Activated CD8-positive, alpha-beta memory T cell treated with anti-CD3 and anti-CD28 coated beads, Interleukin-2, amount 50 U/mL, for 24 hours (primary cell): Measurements from ENCODE around the gene DBT.
"Not testable (repeated sequence)": the region's sequence is repeated elsewhere in the genome, so short reads cannot be mapped to it uniquely, and the experiment has no call there.

Source experiments
- DNase-seq: peaks from one replicate; pipeline ENCODE4 v3.0.0-alpha.2; 2020; ENCODE audit errors: extremely low read depth

The DBT gene

DNA sequence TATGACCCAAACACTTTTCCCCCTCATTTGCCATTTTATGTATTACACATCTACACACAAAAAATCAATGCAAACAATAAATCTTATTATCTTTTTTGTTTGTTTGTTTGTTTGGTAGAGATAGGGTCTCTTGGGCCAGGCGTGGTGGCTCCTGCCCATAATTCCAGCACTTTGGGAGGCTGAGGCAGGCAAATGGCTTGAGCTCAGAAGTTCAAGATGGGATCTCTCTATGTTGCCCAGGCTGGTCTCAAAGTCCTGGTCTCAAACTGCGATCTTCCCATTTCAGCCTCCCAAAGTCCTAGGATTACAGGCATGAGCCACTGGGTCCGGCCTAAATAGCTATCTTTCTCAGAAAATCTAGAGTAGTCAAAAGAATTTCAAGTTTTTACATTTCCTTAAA, 1.2 kb upstream of the DBT start:
- no peak for DNase-seq

DNA sequence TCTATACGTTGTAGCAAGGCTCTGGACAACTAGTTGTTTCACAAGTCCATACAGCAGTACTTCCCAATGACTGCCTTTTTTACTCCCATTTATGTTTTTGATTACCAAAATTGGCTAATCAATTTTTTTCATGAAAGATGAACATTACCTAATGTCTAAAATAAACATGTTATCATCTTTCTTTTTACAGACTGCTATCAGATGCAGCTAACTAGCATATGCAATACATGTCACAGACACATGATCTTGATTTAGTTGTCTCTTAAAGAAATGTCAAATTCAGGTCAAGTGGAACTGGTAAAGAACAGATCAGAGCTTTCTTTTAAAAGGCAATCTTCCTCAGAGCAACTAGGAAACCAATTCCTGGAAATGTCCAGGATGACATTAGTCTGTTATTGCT, 630 bp upstream of the DBT start:
- DNase-seq, result no peak

DNA sequence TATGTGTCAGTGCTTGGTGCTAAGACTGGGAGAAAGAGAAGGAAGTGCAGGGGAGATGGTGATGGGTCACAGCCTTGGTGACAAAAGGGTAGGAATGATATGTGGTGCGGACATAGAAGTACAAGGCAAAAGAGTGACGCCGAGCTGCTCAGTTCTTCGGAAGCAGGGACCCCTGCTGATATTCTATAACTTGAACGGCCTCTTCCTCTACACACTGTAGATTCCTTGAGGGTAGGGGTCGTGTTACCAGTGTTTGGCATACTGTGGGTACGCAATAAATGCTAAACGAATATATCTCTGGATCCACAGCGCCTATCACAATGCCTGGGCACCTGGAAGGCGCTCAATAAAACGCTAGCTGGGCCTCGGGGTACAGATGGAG, 488 bp downstream of the DBT start:
- no peak for DNase-seq

DNA sequence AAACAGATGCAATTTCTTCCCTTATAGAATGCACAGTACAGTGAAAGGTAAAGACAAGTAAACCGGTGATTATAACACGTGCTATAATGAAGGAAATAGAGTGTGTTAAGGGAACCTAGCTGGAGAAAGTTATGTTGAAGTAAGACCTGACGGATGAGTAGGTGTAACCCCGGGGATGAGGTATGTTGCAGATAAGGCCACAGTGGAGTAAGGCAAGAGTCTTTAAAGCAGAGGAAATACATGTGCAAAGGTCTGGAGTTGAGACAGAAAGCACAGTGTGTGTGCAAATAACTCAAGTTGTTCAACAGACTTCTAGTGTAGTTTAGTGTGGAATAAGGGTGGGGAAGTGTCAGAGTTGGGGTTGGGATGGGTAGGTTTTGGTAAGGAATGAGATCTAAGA, 2.9 kb downstream of the DBT start:
- no peak for DNase-seq

DNA sequence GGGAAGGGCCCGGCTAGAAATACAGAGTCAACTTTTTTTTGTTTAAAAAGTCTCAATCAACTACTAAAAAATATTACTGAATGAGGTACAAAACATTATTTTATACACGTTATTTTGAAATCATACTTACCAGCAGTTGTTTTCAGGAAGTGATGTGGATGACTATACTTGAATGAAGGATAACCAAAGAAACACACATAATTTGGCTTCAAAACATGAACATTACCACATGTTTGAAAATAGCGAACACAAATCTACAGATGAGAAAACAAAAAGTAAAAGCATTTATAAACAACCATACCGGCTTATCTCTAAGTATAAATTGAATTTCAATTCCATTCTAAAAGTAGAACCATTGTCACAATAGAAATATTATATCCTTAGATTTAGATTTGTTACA, 9.0 kb downstream of the DBT start:
- DNase-seq, result no peak

DNA sequence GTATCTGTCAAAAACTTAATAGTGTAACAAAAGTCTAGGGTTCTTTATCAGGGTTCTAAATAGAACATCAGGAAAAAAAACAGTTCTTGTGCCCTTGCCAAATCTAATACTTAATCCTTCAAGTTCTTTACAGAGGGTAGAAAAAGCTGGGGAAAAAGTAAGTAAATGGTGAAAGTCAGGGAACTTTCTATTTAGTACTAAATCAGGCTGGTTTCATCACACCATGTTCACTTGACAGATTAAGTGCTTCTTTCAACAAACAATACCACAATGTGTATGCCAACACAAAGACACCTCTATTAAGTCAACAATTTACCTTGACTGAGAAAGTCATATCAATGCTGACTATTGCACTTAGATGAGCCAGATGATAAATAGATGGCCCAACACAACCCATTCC, 9.7 kb downstream of the DBT start:
- no peak for DNase-seq

DNA sequence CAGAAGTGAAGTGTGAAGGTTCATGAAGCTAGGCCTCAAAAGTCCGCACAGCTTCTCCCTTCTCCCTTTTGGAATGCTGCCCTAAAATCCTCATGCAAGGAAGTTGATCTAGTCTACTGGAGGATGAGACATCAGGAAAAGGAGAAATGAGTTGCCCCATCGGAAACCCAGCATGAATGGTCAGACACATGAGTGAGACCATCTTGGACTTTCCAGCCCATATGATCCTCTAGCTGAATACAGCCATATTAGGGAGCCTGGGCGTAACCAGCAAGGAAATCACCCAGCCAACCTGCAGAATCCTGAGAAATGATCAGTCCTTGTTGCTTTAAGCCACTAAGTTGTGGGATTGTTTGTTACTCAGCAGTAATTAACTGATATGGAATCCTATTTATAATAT, 12.5 kb downstream of the DBT start:
- no peak for DNase-seq

DNA sequence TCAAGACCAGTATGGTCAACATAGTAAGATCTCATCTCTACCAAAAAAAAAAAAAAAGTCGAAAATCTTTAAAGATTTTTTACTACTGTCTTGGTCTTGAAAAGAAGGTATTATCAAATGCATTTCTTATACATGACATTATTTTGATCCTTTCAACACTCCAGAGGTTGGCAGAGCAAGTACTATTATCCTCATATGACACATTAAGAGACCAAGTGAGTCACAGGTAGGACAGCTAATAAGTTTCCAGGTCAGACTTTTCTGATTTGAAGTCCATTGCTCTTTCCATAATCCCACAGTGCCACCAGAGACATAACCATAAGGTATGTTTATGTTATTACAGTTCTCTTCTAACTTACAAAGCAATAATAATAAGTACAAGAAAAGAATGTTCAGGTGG, 15.2 kb downstream of the DBT start:
- no peak for DNase-seq

DNA sequence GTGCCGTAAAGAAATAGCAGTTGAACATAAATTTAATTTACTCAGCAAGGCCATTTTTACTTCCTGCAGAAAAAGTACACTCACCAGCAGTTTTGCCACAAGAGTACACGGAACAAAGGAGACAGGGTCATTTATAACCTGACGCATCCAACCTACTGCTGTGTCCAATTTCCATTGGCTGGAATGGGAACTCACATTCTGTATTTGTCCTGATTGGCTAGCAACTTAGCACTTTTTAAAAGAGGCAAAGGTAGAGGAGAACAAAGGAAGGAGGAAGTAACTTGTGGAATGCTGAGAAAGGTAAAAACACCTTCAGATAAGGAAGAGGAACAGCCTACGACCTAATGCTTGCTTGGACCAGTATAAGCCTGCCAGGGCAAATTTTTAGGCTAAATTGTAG, 16.1 kb downstream of the DBT start:
- not testable (repeated sequence) for DNase-seq

DNA sequence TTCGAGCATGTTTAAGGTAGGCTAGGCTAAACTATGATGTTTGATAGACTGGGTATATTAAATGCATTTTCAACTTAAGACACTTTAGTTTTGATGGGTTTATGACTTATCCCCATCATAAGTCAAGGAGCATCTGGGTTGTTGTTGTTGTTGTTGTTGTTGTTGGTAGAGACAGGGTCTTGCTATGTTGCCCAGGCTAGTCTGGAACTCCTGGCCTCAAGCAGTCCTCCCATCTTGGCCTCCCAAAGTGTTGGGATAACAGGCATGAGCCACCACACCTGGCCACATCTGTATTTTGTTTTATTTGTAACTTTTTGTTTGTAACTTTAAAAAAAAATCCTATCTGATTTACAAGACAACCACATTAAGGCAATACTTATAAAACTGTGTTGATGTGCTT, 17.5 kb downstream of the DBT start:
- DNase-seq, result no peak

DNA sequence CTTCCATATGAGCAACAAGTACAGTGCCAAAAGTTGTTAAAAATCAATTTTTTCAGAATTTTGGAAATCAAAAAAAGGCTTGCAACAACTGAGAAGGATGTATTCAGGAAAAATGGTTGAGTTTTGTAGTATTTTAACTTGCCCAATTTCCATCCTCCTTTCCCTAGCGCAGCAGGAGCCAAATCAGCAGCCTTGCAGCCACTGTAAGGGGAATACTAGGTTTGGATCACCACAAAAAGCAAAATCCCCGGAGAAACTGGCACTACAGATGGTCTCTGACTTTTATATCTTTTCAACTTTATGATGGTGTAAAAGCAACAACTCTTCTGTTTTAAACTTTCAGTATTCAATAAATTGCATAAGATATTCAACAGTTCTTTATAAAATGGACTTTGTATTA, 17.9 kb downstream of the DBT start:
- DNase-seq, result no peak

DNA sequence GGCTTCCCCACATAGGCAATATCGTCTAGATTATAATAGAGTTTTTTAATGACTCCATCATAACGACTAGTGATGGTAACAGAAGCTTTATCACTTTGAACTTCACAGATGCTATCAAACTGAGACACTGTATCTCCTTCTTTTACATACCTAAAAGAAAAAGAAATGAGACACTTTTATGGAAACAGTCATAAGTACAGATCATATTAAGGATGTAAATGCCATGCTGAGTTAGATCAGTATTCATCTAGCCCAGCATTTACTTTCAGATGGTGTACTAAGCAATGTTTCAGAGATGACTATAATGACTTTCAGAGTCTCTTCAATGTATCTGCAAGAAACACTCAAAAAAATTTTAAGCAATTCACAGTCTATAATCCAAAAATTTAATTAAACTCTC, 18.9 kb downstream of the DBT start:
- no peak for DNase-seq

DNA sequence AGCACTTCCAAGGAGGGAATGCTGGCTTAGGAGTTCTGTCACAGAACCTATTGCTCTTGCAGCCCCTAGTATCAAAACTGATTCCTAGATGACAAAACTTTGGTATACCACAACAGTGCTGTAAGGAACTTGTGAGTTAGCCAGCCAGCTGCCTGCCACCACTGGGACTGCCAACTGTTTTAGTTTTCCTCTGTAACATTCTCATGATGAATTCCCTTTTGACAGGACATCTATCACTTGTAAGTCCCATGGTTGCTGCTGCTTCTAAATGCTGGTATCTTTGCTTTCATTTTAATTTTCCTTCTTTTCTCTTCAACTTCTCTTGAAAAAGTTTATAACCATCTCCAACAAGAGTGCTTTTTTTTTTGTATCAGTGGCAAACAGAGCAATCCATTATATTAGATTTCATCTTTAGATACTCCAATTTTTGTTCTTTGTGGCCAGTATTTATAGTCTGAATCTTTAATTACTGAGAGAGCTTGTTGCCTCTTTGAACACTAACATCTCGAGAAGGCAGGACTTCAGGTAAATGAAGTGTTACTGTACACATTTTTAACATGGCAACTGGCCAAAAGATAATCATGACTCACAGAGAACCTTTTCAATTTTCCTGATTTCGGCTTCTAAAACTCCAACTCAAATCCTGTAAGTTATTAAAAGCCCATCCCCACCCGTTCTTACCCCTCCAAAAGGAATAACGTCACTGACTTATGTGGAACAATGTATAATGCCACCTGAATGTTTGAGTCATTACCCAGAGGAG, 19.8 kb downstream of the DBT start:
- DNase-seq, result no peak

DNA sequence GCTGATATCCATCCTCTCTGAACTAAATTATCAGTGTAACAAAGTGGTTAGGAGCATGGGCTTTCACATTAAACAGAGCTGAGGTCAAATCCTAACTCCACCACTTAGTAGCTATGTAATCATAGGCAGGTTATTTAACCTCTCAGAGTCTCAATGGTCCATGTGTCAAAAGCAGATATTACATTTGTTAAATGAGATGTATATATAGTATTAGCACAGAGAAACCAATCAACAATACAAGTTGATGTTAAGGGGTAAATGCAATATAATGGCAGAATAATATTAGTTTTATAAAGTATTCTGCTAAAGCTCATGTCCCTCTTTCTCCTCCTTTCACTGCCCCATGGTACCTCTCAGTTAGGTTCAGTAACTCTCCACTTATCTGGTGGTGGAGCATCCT, 27.2 kb downstream of the DBT start:
- no peak for DNase-seq

DNA sequence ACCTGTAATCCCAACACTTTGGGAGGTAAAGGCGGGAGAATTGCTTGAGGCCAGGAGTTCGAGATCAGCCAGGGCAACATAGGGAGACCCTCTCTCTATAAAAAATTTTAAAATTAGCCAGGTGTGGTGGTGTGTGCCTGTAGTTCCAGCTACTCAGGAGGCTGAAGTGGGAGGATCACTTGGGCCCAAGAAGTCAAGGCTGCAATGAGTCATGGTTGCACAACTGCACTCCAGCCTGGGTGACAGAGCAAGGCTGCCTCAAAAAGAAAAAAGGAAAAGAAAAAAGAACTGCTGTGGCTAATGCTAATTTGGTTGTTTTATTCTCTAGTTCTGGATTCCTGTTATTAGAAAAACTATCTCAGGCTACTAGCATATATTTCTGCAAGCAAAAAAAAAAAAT, 29.8 kb downstream of the DBT start:
- no peak for DNase-seq

DNA sequence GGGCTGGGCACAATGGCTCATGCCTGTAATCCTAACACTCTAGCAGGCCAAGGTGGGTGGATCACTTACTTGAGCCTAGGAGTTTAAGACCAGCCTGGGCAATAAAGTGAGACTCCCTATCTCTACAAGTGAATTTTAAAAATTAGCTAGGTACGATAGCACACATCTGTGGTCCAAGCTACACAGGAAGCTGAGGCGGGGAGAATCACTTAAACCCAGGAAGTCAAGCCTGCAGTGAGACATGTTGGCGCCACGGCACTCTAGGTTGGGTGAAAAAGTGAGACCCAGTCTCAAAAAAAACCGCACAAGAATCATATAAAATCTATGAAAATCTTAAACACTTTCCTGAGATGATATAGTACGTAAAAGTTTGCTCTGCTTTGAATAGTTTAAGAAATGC, 30.2 kb downstream of the DBT start:
- no peak for DNase-seq

DNA sequence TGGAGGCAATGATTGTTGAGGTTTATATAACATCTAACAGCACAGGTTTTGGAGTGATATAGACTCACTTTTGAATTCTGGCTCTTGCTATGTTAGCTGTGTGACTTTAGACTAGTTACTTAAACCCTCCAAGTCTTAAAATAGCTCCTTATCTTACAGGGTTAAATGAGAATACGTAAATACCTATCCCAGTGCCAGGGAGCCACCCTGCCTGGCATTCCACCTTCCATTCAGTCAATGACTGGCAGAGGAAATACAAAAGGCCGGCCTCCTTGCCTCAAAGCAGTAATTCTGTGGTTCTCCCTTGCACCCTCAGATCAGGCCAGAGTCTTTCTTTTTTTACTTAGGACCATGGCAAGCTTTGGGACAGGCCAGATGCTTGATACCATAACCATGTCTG, 31.8 kb downstream of the DBT start:
- DNase-seq, result no peak

DNA sequence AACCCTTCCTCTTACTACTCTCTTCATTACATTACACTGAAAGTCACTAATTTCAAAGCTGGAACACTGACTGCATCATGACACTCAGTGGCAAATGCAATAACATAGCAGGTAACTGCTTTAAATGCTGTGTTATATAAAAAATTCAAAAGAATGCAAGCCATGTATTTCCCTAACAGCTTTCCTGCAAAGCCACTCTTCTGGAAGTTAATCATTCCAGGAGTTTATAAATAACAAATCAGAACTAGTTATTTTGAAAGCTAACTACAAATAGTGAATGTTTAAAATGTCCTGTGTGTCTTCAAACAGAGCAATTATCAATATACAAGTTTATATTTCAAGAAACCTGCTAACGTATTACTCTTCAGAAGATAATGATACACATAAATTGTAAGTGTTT, 34.5 kb downstream of the DBT start:
- DNase-seq, result no peak

DNA sequence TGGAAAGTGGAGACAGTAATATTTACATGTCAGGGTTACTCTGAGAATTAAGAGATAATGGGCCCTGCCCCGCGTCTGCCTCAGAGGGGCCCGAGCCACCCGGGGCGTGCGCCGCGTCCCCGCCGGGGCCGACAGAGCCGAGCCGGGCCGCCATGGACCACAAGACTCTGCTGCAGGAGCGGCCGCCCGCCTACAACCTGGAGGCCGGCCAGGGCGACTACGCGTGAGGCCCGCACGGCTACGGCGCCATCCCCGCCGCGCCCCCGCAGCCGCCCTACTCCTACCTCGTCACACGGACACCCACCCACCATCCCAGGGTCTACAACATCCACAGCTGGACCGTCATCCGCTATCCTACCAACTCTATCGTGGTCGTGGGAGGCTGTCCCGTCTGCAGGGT, 36.5 kb downstream of the DBT start:
- no peak for DNase-seq

DNA sequence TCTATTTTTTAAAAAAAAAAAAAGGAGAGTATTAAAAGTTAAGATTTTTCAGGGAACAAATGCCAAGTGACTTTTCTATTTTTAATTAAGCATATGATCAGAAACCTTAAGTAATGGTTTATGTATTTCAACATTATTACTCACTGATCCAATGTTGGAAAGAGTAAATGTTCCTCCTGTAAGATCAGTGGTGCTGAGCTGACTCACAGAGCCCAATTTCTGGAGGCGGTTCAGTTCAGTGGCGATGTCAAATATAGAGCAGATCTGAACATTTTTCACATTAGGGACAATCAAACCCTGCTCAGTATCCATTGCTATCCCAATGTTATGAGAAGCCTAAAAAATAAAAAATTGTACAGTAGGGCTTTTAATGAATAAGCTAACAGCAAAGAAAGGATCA, 43.3 kb downstream of the DBT start:
- no peak for DNase-seq

DNA sequence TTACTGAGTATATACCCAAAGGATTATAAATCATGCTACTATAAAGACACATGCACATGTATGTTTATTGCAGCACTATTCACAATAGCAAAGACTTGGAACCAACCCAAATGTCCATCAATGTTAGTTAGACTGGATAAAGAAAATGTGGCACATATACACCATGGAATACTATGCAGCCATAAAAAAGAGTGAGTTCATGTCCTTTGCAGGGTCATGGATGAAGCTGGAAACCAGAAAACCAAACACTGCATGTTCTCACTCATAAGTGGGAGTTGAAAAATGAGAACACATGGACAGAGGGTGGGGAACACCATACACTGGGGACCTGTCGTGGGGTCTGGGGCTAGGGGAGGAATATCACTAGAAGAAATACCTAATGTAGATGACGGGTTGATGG, 44.0 kb downstream of the DBT start:
- not testable (repeated sequence) for DNase-seq

DNA sequence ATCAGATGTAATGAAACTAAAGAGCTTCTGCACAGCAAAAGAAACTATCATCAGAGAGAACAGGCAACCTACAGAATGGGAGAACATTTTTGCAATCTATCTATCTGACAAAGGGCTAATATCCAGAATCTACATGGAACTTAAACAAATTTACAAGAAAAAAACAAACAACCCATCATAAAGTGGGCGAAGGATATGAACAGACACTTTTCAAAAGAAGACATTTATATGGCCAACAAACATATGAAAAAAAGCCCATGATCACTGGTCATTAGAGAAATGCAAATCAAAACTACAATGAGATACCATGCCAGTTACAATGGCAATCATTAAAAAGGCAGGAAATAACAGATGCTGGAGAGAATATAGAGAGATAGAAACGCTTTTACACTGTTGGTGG, 44.5 kb downstream of the DBT start:
- not testable (repeated sequence) for DNase-seq

DNA sequence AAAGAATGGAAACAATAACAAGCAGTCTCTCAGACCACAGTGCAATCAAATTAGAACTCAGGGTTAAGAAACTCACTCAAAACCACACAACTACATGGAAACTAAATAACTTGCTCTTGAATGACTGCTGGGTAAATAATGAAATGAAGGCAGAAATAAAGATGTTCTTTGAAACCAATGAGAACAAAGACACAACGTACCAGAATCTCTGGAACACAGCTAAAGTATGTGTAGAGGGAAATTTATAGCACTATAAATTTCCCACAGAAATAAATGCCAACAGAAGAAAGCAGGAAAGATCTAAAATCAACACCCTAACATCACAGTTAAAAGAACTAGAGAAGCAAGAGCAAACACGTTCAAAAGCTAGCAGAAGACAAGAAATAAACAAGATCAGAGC, 46.9 kb downstream of the DBT start:
- not testable (repeated sequence) for DNase-seq

DNA sequence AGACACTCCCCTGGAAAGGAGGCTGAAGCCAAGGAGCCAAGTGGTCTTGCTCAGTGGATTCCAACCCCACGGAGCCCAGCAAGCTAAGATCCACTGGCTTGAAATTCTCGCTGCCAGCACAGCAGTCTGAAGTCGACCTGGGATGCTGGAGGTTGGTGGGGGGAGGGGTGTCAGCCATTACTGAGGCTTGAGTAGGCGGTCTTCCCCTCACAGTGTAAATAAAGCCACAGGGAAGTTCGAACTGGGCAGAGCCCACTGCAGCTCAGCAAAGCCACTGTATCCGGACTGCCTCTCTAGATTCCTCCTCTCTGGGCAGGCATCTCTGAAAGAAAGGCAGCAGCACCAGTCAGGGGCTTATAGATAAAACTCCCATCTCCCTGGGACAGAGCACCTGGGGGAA, 49.6 kb downstream of the DBT start:
- not testable (repeated sequence) for DNase-seq
